ENCODE measurements around the gene THBS3. TPM values are rescaled to one million over a fixed set of nuclear protein-coding genes. Genes with fewer than 3 reads are reported as not detected.
"Not testable (repeated sequence)": the region's sequence is repeated elsewhere in the genome, so short reads cannot be mapped to it uniquely, and the experiment has no call there.

THBS3 gene
- total RNA-seq, 1 experiment from 2014 or later: 75.4 TPM

GRCh38 chr1:155211381-155212050 lies 3.8 kb upstream of the THBS3 start:
- in situ Hi-C loops (cut with HindIII; ENCODE audit: low sequenced_read_pairs): not testable (repeated sequence)

GRCh38 chr1:155210314-155211104 lies 2.8 kb upstream of the THBS3 start:
- in situ Hi-C loops (cut with HindIII; ENCODE audit: low sequenced_read_pairs): no loop called here
- DNase-seq (ENCODE audit: low spot score): no peak

More at GRCh38 chr1:155211381-155212050, 3.8 kb upstream of the THBS3 start:
- DNase-seq (ENCODE audit: low spot score): not testable (repeated sequence)

- in situ Hi-C loops (cut with HindIII; ENCODE audit: low sequenced_read_pairs): no loop called here
- DNase-seq (ENCODE audit: low spot score): no peak
Measured at GRCh38 chr1:155209312-155209721, 1.6 kb upstream of the THBS3 start.

GRCh38 chr1:155208541-155209311 lies 1.0 kb upstream of the THBS3 start, which contains the start of gene MTX1:
Gene MTX1 (plus strand): TSS chr1:155208695. CDS start chr1:155208805, 110 bp downstream.
- in situ Hi-C loops (cut with HindIII; ENCODE audit: low sequenced_read_pairs): no loop called here
- DNase-seq (ENCODE audit: low spot score): peak; percentile 84

GRCh38 chr1:155206891-155207805 lies 549 bp downstream of the THBS3 start:
- in situ Hi-C loops (cut with HindIII; ENCODE audit: low sequenced_read_pairs): no loop called here
- DNase-seq (ENCODE audit: low spot score): peak; percentile 84

- in situ Hi-C loops (cut with HindIII; ENCODE audit: low sequenced_read_pairs): no loop called here
- DNase-seq (ENCODE audit: low spot score): no peak
Measured at GRCh38 chr1:155205969-155206593, 1.6 kb downstream of the THBS3 start.

GRCh38 chr1:155205035-155205434 lies 2.7 kb downstream of the THBS3 start:
- no peak for DNase-seq (ENCODE audit: low spot score)
- in situ Hi-C loops (cut with HindIII; ENCODE audit: low sequenced_read_pairs): no loop called here

- in situ Hi-C loops (cut with HindIII; ENCODE audit: low sequenced_read_pairs): no loop called here
- DNase-seq (ENCODE audit: low spot score): no peak
Measured at GRCh38 chr1:155202731-155203515, 4.8 kb downstream of the THBS3 start.

GRCh38 chr1:155202198-155202597 lies 5.5 kb downstream of the THBS3 start:
- in situ Hi-C loops (cut with HindIII; ENCODE audit: low sequenced_read_pairs): no loop called here
- DNase-seq (ENCODE audit: low spot score): no peak

- in situ Hi-C loops (cut with HindIII; ENCODE audit: low sequenced_read_pairs): no loop called here
- no peak for DNase-seq (ENCODE audit: low spot score)
Measured at GRCh38 chr1:155200920-155201319, 6.8 kb downstream of the THBS3 start.

GRCh38 chr1:155199792-155200191 lies 7.9 kb downstream of the THBS3 start:
- in situ Hi-C loops (cut with HindIII; ENCODE audit: low sequenced_read_pairs): no loop called here
- no peak for DNase-seq (ENCODE audit: low spot score)

GRCh38 chr1:155198547-155198906 lies 9.2 kb downstream of the THBS3 start:
- in situ Hi-C loops (cut with HindIII; ENCODE audit: low sequenced_read_pairs): no loop called here
- no peak for DNase-seq (ENCODE audit: low spot score)

GRCh38 chr1:155197901-155198546 lies 9.7 kb downstream of the THBS3 start:
- DNase-seq (ENCODE audit: low spot score): no peak
- in situ Hi-C loops (cut with HindIII; ENCODE audit: low sequenced_read_pairs): no loop called here

GRCh38 chr1:155196893-155197638 lies 10.6 kb downstream of the THBS3 start:
- no peak for DNase-seq (ENCODE audit: low spot score)
- in situ Hi-C loops (cut with HindIII; ENCODE audit: low sequenced_read_pairs): no loop called here

- in situ Hi-C loops (cut with HindIII; ENCODE audit: low sequenced_read_pairs): no loop called here
- DNase-seq (ENCODE audit: low spot score): peak; percentile 25
Measured at GRCh38 chr1:155196103-155196892, 11.4 kb downstream of the THBS3 start.
